GM18873 (cell line): ENCODE measurements around the gene EXTL1.
"Not testable (repeated sequence)": the region's sequence is repeated elsewhere in the genome, so short reads cannot be mapped to it uniquely, and the experiment has no call there.

Source experiments
- ATAC-seq: cut with Tn5 transposase; IDR thresholded peaks from one replicate; pipeline ENCODE4 v1.9.1; 2021; ENCODE audit warnings: mild to moderate bottlenecking, moderate library complexity, moderate number of reproducible peaks; ENCODE audit not compliant: unreplicated experiment, low FRiP score

EXTL1 gene

GRCh38 chr1:26021647-26022403, at the start of gene EXTL1:
Gene EXTL1 (plus strand): TSS chr1:26021775. CDS start chr1:26022647, 872 bp downstream.
- no peak for ATAC-seq

GRCh38 chr1:25971811-25972180, 49.8 kb upstream of the EXTL1 start:
- ATAC-seq, result no peak

- no peak for ATAC-seq
Observed at GRCh38 chr1:25973610-25974321, 47.8 kb upstream of the EXTL1 start.

GRCh38 chr1:25977801-25978200, 43.8 kb upstream of the EXTL1 start:
- no peak for ATAC-seq

- no peak for ATAC-seq
Observed at GRCh38 chr1:25978403-25978802, 43.2 kb upstream of the EXTL1 start.

- ATAC-seq, result no peak
Observed at GRCh38 chr1:25979210-25979609, 42.4 kb upstream of the EXTL1 start.

GRCh38 chr1:25985171-25985570, 36.4 kb upstream of the EXTL1 start:
- ATAC-seq, result no peak

- no peak for ATAC-seq
Observed at GRCh38 chr1:25985670-25986069, 35.9 kb upstream of the EXTL1 start.

- not testable (repeated sequence) for ATAC-seq
Observed at GRCh38 chr1:25986773-25987172, 34.8 kb upstream of the EXTL1 start.

- ATAC-seq, result no peak
Observed at GRCh38 chr1:25987951-25988350, 33.6 kb upstream of the EXTL1 start.

- ATAC-seq, result no peak
Observed at GRCh38 chr1:25989440-25990234, 31.9 kb upstream of the EXTL1 start.

GRCh38 chr1:25990251-25990650, 31.3 kb upstream of the EXTL1 start:
- no peak for ATAC-seq

- ATAC-seq, result no peak
Observed at GRCh38 chr1:25990702-25991395, 30.7 kb upstream of the EXTL1 start.

- no peak for ATAC-seq
Observed at GRCh38 chr1:25991937-25992688, 29.5 kb upstream of the EXTL1 start.

GRCh38 chr1:25992689-25993171, 28.8 kb upstream of the EXTL1 start:
- no peak for ATAC-seq

GRCh38 chr1:25993197-25993951, 28.2 kb upstream of the EXTL1 start:
- ATAC-seq, result no peak

GRCh38 chr1:25994402-25995150, 27.0 kb upstream of the EXTL1 start:
- ATAC-seq, result no peak
